ENCODE results near the gene CPT1A.

Gene CPT1A

GRCh38 chr11:68854273-68854958 lies 12.7 kb upstream of the CPT1A start:
- DNase-seq: no peak

GRCh38 chr11:68852628-68853027 lies 10.9 kb upstream of the CPT1A start:
- DNase-seq: no peak

- DNase-seq: no peak
Measured at GRCh38 chr11:68848429-68848828, 6.7 kb upstream of the CPT1A start.

- no peak for DNase-seq
Measured at GRCh38 chr11:68847395-68847794, 5.7 kb upstream of the CPT1A start.

- no peak for DNase-seq
Measured at GRCh38 chr11:68845351-68846002, 3.8 kb upstream of the CPT1A start.

GRCh38 chr11:68844801-68845200 lies 3.1 kb upstream of the CPT1A start:
- no peak for DNase-seq

- DNase-seq: no peak
Measured at GRCh38 chr11:68844376-68844775, 2.7 kb upstream of the CPT1A start.

- DNase-seq: no peak
Measured at GRCh38 chr11:68843703-68844312, 2.1 kb upstream of the CPT1A start.

- DNase-seq: peak; percentile 42
Measured at GRCh38 chr11:68843052-68843561, 1.4 kb upstream of the CPT1A start.

GRCh38 chr11:68842427-68843051 lies 823 bp upstream of the CPT1A start:
- DNase-seq: no peak

GRCh38 chr11:68840661-68841653 lies 759 bp downstream of the CPT1A start:
- DNase-seq: no peak

GRCh38 chr11:68839911-68840641 lies 1.6 kb downstream of the CPT1A start:
- DNase-seq: no peak

GRCh38 chr11:68839054-68839865 lies 2.5 kb downstream of the CPT1A start:
- peak; percentile 95 for DNase-seq

GRCh38 chr11:68838572-68838964 lies 3.1 kb downstream of the CPT1A start:
- DNase-seq: no peak

GRCh38 chr11:68837583-68838571 lies 3.8 kb downstream of the CPT1A start:
- no peak for DNase-seq

GRCh38 chr11:68835749-68836148 lies 6.0 kb downstream of the CPT1A start:
- DNase-seq: no peak

- DNase-seq: no peak
Measured at GRCh38 chr11:68835328-68835727, 6.4 kb downstream of the CPT1A start.

GRCh38 chr11:68832476-68833181 lies 9.1 kb downstream of the CPT1A start:
- no peak for DNase-seq
